SU-DHL-6 (cell line): Measurements from ENCODE around the gene ENOX1.

ENCODE experiments used
- CTCF ChIP-seq: fragments of 200-600 bp; sonication (generic); IDR thresholded peaks from one replicate; pipeline ENCODE4 v1.5.1; 2017; ENCODE audit warnings: antibody characterized with exemption, mild to moderate bottlenecking, low read length, moderate library complexity; ENCODE audit not compliant: insufficient read depth, poor library complexity, severe bottlenecking
- EZH2phosphoT487 ChIP-seq: fragments of 200-600 bp; sonication (generic), shearing (Covaris generic); conservative IDR thresholded peaks from 2 replicates; pipeline ENCODE4 v1.6.1; 2018; ENCODE audit warnings: mild to moderate bottlenecking, antibody characterized with exemption, low read length, moderate library complexity, mixed read lengths

GRCh38 chr13:43291287-43292060 lies 495.3 kb downstream of the ENOX1 start:
- TF ChIP-seq EZH2phosphoT487 (no peak), CTCF (no peak)
